Stimulated activated CD8-positive, alpha-beta memory T cell treated with anti-CD3 and anti-CD28 coated beads, Interleukin-7, amount 100 ng/mL, for 24 hours (primary cell): ENCODE measurements around the gene TMF1.

Experiments used
- DNase-seq: peaks from one replicate; pipeline ENCODE4 v3.0.0-alpha.2; 2020; ENCODE audit warnings: low read depth

Gene TMF1

DNA sequence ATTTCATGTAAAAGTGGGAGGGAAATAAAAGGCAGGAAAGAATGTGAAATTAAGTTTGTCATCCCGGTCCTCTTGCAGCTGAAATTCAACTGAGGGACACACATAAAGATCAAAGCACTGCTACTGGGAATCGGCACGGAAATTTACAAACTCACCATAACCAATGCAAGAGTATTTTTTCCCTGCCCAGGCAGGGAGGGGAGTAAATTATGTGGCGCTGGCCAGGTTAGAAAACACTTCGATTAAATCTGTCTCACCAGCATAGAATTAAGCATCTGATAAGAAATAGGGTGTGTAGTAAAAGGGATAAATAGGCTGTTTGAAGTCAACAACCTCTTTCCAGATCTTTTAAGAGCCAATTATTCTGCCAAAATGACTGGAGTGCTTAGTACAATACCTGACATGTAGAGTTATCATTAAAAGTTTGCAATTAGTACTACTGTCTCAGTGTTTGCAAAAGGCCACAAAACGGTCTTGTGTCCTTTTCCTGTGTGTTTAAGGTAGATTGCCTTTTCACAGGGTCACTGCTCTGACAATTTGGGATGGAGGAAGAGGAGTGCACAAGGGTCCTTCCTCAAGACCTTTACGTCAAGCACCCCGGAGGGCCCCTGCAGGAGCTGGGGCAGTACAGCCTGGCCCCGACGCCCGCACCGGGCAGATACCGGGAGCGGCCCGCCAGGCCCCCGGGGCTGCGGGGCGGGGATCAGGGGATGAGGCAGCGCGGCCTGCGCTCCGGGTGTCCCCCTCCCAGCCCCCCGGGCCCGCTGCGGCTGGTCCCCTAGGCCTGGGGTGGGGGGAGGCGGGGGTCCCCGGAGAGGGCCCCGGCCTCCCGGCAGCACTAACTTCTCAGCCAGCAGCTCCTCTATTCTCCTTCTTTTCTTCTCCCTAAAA lies 27.4 kb upstream of the TMF1 start:
- DNase-seq, result no peak

DNA sequence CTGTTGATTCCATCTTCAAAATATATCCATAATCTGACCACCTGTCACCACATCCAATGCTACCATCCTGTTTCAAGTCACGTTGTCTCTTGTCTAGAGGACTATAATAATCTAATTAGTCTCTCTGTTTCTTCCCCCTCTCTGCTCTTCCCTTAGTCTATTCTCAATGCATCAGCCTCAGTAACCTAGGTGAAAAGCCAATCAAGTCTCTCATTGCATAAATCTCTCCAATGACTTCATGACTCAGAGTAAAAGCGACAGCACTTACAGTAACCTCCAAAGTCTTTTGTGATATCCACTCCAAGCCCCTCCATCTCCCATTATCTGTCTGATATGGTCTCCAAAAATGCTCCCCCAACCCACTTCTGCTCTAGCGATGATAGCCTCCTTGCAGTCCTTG lies 20.8 kb upstream of the TMF1 start:
- DNase-seq, result no peak

DNA sequence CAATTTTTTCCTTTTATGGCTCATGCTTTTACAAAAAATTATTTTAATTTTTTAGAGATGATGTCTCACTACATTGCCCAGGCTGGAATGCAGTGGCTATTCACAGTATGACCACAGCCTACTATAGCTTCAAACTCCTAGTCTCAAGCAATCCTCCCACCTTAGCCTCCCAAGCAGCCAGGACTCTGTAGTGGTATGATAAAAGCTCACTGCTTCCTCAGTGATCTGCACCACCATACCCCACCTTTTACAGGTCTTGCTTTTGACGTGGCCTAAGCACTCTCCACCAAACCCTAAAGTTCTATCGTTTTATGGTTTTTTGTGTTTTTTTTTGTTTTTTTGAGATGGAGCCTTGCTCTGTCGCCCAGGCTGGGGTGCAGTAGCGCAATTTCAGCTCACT lies 14.0 kb upstream of the TMF1 start:
- DNase-seq, result no peak

DNA sequence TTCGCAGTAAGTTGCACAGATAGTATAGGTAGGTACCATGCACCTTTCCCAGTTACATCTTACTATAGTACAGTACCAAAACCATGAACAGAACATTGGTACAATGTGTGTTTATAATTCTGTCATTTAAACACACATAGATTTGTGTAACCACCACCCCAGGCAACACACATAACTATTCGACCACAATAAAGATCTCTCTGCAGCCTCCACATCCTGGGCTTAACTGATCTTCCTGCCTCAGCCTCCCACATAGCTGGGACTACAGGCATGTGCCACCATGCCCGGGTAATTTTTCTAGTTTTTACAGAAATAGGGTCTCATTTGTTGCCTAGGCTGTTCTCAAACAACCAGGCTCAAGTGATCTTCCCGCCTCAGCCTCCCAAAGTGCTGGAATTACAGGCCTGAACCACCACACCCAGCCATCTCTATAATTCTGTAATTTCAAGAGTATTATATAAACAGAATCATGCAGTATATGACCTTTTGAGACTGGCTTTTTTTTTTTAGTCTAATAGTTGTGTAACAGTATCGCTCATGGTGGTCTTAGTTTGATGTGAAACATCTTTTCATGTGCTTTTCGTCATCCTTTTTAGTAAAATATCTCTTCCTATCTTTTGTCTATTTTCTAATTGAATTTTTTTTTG lies 13.3 kb upstream of the TMF1 start:
- no peak for DNase-seq

DNA sequence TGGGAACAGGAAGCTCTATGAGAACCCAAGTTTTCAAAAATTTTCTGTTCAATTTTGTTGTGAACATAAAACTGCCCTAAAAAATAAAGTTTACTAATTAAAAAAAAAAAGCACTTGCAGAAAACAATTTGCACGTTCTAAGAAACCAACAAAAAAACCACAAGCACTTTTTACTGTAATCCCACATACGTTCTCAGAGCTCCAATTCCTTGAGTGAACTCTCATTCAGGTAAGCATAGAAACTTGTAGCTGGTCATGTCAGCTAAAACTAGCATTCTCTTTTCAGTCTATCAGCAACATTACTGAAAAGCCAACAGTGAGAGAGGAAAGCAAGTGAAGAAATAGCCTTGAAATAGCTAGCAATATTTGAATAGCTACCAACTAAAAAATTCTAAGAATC lies 11.5 kb upstream of the TMF1 start:
- no peak for DNase-seq

DNA sequence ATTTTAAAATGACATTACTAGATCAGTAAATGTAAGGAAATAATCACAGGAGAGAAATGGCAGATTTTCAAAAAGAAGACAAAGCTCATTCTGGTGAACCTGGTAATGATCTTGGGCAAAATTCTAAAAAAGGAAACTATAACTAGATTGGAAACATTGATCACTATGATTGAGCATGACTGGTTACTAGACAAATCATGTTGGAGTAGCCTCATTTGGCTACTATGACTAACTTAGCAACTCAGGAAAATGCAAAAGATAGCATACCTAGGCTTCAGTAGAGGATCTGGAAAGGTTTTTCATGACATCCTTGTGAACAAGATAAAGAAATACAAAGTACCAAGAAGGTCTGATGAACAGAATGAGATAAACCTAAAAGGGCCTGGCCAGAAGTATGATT lies 7.6 kb upstream of the TMF1 start:
- no peak for DNase-seq

DNA sequence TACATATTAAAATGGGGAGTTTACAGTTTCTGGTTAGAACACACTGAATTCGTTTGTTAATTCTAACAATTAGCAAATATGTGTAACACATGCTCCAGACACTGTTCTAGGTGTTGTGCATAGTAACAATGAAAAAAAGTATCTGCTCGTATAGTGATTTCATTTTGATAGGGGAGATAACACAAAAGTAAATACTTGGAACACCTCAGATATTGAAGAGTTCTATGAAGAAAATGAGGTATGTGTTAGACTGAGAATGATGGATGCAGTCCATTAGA lies 6.8 kb upstream of the TMF1 start:
- no peak for DNase-seq

DNA sequence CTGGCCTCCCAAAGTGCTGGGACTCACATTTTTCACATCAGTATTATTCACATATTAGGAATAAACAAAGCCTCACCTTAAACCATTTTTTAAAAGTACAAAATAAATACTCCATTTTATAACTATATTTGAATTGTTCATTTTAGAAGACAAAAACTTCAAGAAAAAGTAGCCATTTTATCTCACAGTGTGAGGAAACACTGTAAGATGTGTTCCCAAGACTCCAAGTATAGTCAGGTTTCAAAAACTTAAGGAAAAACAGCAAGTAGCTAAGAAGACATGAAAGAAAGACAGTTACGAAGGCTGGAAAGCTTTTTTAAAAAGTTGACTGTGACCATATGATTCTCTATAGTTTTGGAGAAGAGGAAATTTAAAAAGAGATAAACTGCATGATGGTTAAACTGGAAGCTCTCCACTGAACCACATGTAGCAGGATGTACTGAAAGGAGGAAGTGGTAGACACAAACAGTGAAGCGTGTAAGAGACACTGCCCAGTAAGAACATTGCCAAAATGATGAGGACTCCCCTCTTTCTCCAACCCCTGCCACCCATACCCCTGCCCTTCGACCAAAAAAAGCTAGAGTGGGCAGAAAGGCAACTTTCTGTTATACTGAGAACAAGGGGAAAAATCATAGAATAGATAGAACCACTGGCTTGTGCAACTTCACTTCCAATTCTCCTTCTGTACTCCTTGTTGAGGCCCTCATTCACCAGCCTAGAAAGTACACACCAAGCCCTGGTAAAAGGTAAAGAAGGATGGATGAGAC lies 6.2 kb upstream of the TMF1 start:
- no peak for DNase-seq

DNA sequence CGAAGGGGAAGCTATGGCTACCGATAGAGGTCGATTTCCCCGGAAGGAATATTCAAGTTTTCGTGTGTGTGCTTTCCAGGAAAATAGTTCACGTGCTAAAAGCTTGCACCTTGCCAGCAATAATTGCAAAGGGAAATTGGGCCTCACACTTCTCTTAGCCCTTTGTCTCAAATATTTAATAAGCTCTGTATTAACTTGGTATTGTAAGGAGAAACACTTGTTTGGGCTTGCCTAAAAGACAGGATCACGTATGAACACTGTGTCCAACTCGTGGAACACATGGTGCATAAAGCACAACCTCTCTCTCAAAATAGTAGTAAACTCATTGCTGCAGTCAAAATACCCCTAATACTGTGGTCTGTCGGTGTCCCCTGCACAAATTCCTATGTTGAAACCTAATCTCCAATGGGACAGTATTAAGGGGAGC lies 352 bp upstream of the TMF1 start:
- no peak for DNase-seq

DNA sequence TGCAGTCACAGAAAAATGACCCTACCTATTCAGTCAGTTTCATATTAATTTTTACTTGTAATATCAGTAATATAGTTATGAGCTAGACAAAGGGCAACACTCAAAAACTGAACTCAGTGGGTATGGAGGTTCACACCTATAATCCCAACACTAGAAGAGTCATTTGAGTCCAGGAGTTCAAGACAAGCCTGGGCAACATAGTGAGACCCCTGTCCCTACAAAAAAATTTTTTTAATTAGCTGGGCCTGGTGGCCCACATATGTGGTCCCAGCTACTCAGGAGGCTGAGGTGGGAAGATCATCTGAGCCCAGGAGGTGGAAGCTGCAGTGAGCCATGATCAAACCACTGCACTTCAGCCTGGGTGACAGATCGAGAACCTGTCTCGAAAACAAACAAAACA lies 3.1 kb downstream of the TMF1 start:
- DNase-seq, result no peak

DNA sequence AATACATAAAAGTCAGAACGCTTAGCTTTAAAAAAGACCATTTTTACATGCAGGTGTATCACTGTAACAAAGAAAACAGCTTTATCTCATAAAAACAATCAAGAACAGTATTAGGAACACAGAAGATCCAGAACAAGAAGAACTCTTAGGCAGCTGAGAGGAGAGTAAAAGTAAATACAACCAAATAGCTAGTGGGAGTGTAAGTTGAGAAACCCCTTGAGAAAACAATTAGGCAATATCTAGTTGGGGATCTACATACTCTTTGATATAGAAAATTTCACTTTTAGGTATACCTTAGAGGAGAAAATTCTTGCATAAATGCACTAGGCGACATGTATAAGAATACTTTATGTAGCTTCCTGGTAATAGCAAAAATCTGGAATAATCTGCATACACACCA lies 7.5 kb downstream of the TMF1 start:
- no peak for DNase-seq

DNA sequence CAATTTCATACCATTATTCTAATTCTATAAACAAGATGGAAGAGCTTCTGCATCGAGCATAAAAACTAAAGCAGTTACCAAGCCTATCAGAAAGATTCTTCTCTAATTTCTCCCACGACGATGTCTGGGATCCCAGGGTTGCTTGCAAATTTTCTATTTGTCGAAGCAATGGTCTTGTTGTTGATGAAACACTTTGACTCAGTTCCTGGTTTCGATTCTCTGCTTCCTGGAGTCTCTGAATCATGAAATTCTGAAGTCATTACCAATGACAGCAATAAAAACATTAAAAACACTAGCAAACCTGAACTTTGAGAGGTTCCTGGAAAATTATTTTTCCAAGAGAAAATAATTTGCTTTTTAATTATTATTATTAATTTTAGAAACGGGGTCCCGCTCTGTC lies 18.7 kb downstream of the TMF1 start:
- no peak for DNase-seq

DNA sequence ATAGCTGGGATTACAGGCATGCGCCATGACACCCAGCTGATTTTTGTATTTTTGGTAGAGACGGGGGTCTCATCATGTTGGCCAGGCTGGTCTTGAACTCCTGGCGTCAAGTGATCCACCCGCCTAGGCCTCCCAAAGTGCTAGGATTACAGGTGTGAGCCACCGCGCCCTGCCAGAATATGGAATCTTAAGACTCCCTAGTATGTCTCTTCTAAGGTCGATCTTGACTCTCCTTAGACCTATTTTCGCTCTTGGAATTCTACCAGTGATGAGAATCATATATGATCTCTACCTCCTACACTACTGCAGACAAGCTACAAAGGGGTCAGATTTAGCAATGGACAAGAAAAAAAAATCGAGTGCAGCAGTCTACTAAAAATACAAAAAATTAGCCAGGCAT lies 19.4 kb downstream of the TMF1 start:
- no peak for DNase-seq

DNA sequence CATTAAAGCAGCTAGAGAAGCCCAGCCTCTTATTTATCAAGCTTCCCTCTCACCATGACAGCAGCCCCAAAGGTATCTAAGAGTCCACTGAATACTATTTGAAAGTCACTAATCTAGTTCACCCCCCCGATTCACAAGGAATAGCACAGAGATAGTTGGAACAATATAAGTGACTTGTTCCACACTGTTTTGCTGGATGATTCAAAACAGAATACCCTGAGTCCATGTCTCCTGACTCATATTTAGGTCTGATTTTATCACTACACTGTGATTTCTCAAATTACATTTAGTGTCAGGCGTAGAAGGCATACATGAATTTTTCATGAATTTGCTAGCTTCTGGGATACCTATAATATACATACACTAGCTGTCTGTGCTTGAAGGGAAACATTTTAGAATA lies 20.0 kb downstream of the TMF1 start:
- DNase-seq, result no peak

DNA sequence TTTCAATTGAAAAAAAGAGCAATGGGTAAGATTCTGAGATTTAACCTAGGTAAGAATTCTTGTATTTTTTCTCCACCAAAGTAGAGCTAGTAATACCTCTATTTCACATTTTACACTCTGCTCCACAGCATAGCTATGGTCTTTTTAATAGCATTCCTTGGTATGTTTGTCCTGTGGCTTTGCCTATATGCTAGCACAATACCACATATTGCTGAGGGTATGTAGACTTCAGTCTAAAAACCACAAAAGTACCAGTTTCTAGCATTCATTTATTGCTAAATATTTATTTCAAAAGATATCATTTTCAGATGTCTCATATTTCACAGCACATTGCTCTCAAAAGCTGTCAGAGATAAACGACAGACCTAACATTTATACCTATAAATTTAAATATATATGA lies 20.5 kb downstream of the TMF1 start:
- DNase-seq, result no peak

DNA sequence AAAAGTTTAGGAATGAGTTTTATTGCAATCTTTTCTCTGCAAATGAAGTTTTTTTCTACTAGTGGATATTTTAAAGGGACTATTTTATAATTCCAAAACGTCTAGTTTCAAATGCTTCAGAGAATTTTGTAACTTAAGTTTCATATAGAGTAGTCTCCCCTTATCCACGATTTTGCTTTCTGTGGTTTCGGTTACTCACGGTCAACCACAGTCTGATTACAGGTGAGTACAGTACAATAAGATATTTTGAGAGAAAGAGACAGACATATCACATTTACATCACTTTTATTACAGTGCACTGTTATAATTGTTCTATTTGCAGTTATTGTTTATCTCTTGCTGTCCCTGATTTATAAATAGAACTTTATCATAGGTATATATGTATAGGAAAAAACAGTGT lies 31.3 kb downstream of the TMF1 start:
- no peak for DNase-seq

DNA sequence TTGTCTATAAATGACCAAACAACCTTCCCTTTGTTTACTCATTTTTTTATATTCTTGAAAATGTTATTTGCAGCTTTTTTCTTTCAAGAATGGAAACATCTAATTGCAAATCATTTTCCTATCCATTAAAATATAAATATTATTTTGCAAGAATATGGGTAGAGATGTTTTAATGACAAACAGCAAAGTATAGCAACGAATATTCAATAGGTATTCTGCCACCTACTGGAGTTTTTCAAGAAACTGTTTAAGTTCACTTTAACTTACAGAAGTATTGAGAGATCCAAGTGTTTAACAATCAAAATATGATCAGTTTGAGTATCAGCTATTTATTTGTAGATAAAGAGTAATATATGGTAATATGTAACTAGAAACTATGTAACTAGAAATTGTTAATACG lies 31.7 kb downstream of the TMF1 start:
- DNase-seq, result no peak

DNA sequence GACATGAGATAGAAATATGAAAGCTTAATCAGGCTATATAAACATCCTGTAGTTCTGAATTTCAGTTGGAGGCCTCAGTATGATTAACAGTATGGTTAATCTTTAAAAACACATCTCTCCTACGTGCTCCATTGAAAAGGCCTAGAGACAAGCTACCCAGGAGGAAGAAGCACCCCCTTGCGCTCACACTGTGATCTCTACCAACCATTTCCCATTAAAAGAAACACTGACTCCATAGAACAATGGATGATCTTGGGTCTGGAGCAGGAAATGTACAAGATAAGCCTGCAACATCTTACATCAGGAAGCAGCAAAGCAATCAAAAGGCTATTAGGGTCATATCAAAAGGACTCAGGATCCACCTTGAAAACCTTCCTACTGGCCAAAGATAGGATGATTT lies 35.2 kb downstream of the TMF1 start:
- no peak for DNase-seq

DNA sequence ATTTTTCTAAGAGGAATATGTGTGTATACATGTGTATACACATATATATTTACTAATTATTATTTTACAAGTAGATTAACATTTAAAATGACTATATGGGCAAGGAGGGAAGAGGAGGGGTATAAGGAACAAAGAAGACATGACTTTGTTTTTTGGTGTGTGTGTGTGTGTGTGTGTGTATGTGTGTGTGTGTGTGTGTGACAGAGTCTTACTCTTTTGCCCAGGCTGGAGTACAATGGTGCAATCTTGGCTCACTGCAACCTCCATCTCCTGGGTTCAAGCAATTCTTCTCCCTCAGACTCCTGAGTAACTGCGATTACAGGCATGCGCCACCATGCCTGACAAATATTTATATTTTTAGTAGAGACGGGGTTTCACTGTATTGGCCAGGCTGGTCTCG lies 36.0 kb downstream of the TMF1 start:
- DNase-seq, result no peak

DNA sequence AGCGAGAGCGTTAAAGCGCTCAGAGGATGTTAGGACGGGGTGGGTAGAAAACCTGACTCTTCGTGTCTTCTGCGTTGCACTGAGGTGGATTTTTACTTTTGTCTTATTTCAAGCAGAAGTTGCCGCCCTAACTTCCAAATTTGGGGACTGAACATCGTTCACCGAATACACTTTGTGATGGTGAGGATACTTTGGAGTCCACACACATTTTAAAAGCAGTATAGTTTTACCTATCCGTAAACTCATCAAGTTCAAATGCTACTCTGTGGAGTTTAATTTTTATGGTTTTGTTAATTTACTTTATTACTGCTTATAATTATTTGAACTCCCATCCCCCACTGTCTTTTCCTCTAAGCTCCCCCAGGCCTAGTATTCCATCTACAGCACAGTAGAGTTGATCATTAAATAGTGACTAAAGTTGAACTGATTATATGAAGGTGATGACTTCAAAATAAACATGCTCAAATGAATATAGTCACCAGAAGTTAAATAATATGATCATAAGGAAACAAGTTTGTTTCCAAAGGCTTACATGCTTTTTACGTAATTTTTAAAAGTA lies 38.0 kb downstream of the TMF1 start:
- DNase-seq, result no peak

DNA sequence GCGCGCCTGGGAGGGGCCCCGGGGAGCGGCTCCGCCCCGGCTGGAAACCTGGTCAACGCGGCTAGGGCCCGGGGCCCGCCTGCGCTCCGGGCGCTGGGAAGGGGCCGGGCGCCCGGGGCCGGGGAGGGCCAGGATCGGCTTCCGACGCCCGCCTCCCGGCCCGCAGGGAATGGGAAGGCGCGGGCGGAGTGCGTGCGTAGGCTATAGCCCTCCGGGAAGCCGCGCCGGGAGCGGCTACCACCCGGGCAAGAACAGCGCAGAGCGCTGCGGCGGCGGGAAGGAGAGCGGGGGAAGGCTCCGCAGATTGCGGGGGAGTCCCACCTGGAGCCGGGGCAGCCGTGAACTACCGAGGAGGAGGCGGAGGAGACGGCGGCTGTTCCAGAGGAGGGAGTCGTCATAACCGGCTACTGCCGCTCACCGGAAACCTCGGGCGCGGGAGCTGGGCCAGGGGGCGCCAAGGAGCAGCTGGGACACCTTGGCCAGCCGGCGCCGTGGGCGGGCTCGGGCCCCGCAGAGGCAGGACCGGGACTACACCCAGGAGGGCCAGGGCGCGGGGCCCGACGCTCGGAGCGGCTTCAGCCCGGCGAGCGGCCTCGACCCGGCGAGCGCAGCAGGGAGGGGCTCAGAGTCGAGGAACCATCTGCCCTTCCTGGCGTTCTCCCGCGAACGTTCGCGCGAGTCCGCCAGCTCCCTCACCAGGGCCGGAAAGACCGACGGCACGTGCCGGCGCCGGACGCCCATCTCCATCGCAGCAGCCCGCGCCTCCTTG lies 38.7 kb downstream of the TMF1 start, which contains the start of gene EOGT:
Gene EOGT, minus strand, starts transcription at position 432 of the 769 bp plus-strand sequence. CDS start 3,838 bp downstream, outside the sequence.
- DNase-seq, result peak; percentile 64

DNA sequence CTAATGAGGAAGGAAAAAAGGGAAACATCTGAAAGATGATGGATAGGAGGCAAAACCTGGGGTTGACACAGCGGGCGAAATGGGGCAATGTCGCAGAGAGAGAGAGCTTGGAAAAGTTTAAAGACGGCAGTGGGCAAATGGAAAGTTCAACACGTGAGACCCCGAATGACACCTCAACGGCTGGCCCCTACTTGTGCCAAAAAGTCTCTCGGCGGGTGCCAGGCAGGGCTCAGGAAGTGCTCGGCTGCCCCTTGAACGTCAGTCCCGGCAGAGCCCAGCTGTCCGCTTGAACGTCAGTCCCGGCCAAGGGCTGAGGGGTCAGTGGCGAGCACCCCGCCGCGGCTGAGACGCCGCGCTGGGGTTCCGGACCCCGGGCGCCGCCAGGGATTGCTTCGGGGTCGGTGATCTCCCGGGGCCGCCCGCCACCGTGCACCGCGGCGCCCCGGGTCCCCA lies 39.3 kb downstream of the TMF1 start:
- no peak for DNase-seq
